Measurements from ENCODE around the gene TMIGD1. TPM values are rescaled to one million over a fixed set of nuclear protein-coding genes. Genes with fewer than 3 reads are reported as not detected.
A peak's percentile ranks its signal among the peaks of the same experiment; 100 is the strongest.
"Not testable (repeated sequence)": the region's sequence is repeated elsewhere in the genome, so short reads cannot be mapped to it uniquely, and the experiment has no call there.

TMIGD1 gene
- total RNA-seq, 2 experiments from 2014 or later, result not detected

- no peaks in the 10 kb centered on the region for H3K9me3 Mint-ChIP-seq
- H3K36me3 Mint-ChIP-seq (ENCODE audit: low read depth), result no peaks in the 10 kb centered on the region
- DNase-seq (peak in 2 of 14 experiments; percentile 45 to 53), ATAC-seq (ENCODE audit: poor library complexity) (no peak)
- TF ChIP-seq, protein P1, sequence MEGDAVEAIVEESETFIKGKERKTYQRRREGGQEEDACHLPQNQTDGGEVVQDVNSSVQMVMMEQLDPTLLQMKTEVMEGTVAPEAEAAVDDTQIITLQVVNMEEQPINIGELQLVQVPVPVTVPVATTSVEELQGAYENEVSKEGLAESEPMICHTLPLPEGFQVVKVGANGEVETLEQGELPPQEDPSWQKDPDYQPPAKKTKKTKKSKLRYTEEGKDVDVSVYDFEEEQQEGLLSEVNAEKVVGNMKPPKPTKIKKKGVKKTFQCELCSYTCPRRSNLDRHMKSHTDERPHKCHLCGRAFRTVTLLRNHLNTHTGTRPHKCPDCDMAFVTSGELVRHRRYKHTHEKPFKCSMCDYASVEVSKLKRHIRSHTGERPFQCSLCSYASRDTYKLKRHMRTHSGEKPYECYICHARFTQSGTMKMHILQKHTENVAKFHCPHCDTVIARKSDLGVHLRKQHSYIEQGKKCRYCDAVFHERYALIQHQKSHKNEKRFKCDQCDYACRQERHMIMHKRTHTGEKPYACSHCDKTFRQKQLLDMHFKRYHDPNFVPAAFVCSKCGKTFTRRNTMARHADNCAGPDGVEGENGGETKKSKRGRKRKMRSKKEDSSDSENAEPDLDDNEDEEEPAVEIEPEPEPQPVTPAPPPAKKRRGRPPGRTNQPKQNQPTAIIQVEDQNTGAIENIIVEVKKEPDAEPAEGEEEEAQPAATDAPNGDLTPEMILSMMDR (IDR thresholded peaks at IDR 0.05), result no peak
- H3K27me3 Mint-ChIP-seq, result no peaks in the 10 kb centered on the region
- Histone ChIP-seq H3K36me3 (ENCODE audit: insufficient read depth, low read length) (no peaks in the 10 kb centered on the region), H3K27me3 (ENCODE audit: control insufficient read depth in 1 of 2, insufficient read depth in 2 of 2, low read length in 2 of 2) (no peaks in the 10 kb centered on the region), H3K4me1 (ENCODE audit: insufficient read depth, low read length) (no peaks in the 10 kb centered on the region), H3K9me3 (ENCODE audit: control insufficient read depth in 1 of 2, insufficient read depth in 1 of 2, low read length in 2 of 2) (no peaks in the 10 kb centered on the region), H3K27ac (ENCODE audit: low read depth in 1 of 2, low read length in 2 of 2) (no peak overlapping the region), H3K4me3 (ENCODE audit: low read length) (no peak overlapping the region)
- H3K4me3 Mint-ChIP-seq, result no peak overlapping the region
- H3K27ac Mint-ChIP-seq, result no peak overlapping the region
- ChIA-PET CTCF (no interaction called here), POLR2A (no interaction called here)
- no peaks in the 10 kb centered on the region for H3K4me1 Mint-ChIP-seq (ENCODE audit: low read depth)
- intact Hi-C loops (cut with DNase I, micrococcal nuclease), result no loop called here
Observed at GRCh38 chr17:30352240-30352814, 18.5 kb upstream of the TMIGD1 start.

DNA sequence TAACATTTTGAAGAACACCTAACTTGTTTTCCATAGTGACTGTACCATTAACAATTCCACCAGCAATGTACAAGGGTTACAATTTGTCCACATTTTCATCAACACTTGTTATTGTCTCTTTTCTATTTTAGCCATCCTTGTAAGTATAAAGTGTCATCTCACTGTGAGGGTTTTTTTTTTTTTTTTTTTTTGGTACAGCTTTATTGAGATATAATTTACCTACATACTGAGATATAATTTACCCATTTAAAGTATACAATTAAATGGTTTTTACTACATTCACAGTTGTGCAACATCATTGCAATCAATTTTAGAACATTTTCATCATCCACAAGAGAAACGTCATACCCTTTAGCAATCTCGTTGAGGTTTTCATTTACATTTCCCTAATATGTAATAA, 17.9 kb upstream of the TMIGD1 start:
- Mint-ChIP-seq H3K4me1 (ENCODE audit: low read depth) (no peaks in the 10 kb centered on the region), H3K27ac (no peak overlapping the region), H3K4me3 (no peak overlapping the region), H3K27me3 (no peaks in the 10 kb centered on the region), H3K9me3 (no peaks in the 10 kb centered on the region), H3K36me3 (ENCODE audit: low read depth) (no peaks in the 10 kb centered on the region)
- CTCF ChIA-PET, result no interaction called here
- no peak for DNase-seq
- Histone ChIP-seq H3K4me3 (ENCODE audit: low read length) (no peak overlapping the region), H3K9me3 (ENCODE audit: control insufficient read depth in 1 of 2, insufficient read depth in 1 of 2, low read length in 2 of 2) (no peaks in the 10 kb centered on the region), H3K27me3 (ENCODE audit: control insufficient read depth in 1 of 2, insufficient read depth in 2 of 2, low read length in 2 of 2) (no peaks in the 10 kb centered on the region), H3K27ac (ENCODE audit: low read depth in 1 of 2, low read length in 2 of 2) (no peak overlapping the region), H3K4me1 (ENCODE audit: insufficient read depth, low read length) (no peaks in the 10 kb centered on the region), H3K36me3 (ENCODE audit: insufficient read depth, low read length) (no peaks in the 10 kb centered on the region)
- no peak for ATAC-seq (ENCODE audit: poor library complexity)
- POLR2A ChIA-PET, result no interaction called here
- TF ChIP-seq, protein P1 (IDR thresholded peaks at IDR 0.05), result no peak
- intact Hi-C loops (cut with DNase I, micrococcal nuclease), result no loop called here

DNA sequence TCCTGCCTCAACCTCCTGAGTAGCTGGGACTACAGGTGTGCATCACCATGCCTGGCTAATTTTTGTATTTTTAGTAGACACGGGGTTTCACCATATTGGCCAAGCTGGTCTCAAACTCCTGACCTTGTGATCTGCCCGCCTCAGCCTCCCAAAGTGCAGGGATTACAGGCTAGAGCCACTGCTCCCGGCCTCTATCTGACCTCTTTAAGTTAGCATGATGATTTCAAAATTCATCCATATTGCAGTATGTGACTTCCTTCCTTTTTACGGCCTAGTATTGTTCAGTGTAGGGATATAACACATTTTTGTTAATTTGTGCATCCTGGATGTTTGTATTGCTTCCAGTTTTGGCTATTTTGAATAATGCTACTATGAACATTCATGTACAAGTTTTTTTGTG, 17.4 kb upstream of the TMIGD1 start:
- H3K4me1 ChIP-seq (ENCODE audit: insufficient read depth, low read length); H3K9me3 Mint-ChIP-seq; intact Hi-C loops (cut with DNase I, micrococcal nuclease); H3K27me3 ChIP-seq (ENCODE audit: control insufficient read depth in 1 of 2, insufficient read depth in 2 of 2, low read length in 2 of 2); H3K36me3 Mint-ChIP-seq (ENCODE audit: low read depth); DNase-seq; ATAC-seq (ENCODE audit: poor library complexity); H3K27ac Mint-ChIP-seq; POLR2A ChIA-PET; H3K4me3 ChIP-seq (ENCODE audit: low read length); H3K4me1 Mint-ChIP-seq (ENCODE audit: low read depth); H3K9me3 ChIP-seq (ENCODE audit: control insufficient read depth in 1 of 2, insufficient read depth in 1 of 2, low read length in 2 of 2); H3K36me3 ChIP-seq (ENCODE audit: insufficient read depth, low read length); H3K27ac ChIP-seq (ENCODE audit: low read depth in 1 of 2, low read length in 2 of 2); H3K4me3 Mint-ChIP-seq; H3K27me3 Mint-ChIP-seq: not testable (repeated sequence)
- CTCF ChIA-PET, result interaction anchor here (0.7 kb wide), 1 partner anchor 16 kb away, joined by 4 read pairs; no protein-coding TSS in a partner anchor

DNA sequence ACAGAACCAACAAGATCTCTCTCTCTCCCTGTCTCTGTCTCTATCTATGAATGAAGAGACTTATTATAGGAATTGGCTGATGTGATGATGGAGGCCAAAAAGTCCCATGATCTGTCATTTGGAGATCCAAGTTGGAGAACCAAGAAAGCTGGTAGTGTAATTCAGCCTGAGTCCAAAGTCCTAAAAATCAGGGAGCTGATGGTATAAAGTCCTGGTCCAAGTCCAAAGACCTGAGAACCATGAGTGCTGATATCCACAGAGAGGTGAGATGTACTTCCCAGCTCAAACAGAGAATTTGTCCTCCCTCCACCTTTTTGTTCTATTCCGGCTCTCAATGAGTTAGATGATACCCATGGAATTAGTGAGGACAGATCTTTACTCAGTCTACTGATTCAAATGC, 15.4 kb upstream of the TMIGD1 start:
- POLR2A ChIA-PET, result no interaction called here
- no peaks in the 10 kb centered on the region for H3K27me3 ChIP-seq (ENCODE audit: control insufficient read depth in 1 of 2, insufficient read depth in 2 of 2, low read length in 2 of 2)
- no peaks in the 10 kb centered on the region for H3K36me3 ChIP-seq (ENCODE audit: insufficient read depth, low read length)
- CTCF ChIA-PET, result no interaction called here
- no peaks in the 10 kb centered on the region for H3K9me3 Mint-ChIP-seq
- H3K27ac ChIP-seq (ENCODE audit: low read depth in 1 of 2, low read length in 2 of 2), result no peak overlapping the region
- no peaks in the 10 kb centered on the region for H3K36me3 Mint-ChIP-seq (ENCODE audit: low read depth)
- H3K27ac Mint-ChIP-seq, result no peak overlapping the region
- no peaks in the 10 kb centered on the region for H3K4me1 ChIP-seq (ENCODE audit: insufficient read depth, low read length)
- no peaks in the 10 kb centered on the region for H3K27me3 Mint-ChIP-seq
- H3K4me3 ChIP-seq (ENCODE audit: low read length), result no peak overlapping the region
- ATAC-seq (ENCODE audit: poor library complexity) (no peak), DNase-seq (no peak)
- H3K9me3 ChIP-seq (ENCODE audit: control insufficient read depth in 1 of 2, insufficient read depth in 1 of 2, low read length in 2 of 2), result no peaks in the 10 kb centered on the region
- no peaks in the 10 kb centered on the region for H3K4me1 Mint-ChIP-seq (ENCODE audit: low read depth)
- intact Hi-C loops (cut with DNase I, micrococcal nuclease), result no loop called here
- TF ChIP-seq, protein P1 (IDR thresholded peaks at IDR 0.05), result no peak
- H3K4me3 Mint-ChIP-seq, result no peak overlapping the region
